Spleen (tissue), 11 donors: ENCODE data around the gene TWF2. TPM values are rescaled to one million over a fixed set of nuclear protein-coding genes. Genes with fewer than 3 reads are reported as not detected.
A peak's percentile ranks its signal among the peaks of the same experiment; 100 is the strongest.

Source experiments
- DNase-seq: peaks from one replicate; pipeline ENCODE4 v3.0.0-alpha.2; 2020
- H3K27ac ChIP-seq, 8 donors: fragments of 200-600 bp; sonication (generic) in 7 of 8; 1 replicate in 4 of 8; 2 replicates in 4 of 8; pipeline versions ENCODE4 v1.5.0 to v1.8.0; 2016 to 2021; ENCODE audit warnings: inconsistent platforms in 4 of 8, mild to moderate bottlenecking in 4 of 8, moderate library complexity in 1 of 8
- H3K27me3 ChIP-seq, 7 donors: fragments of 200-600 bp; sonication (generic) in 6 of 7; replicated peaks in 1 of 7; 1 replicate in 4 of 7; 2 replicates in 3 of 7; pipeline versions ENCODE4 v1.5.0 to v1.8.0; 2016 to 2021; ENCODE audit warnings: inconsistent platforms in 3 of 7, mild to moderate bottlenecking in 1 of 7
- H3K36me3 ChIP-seq, 6 donors: fragments of 200-600 bp; sonication (generic) in 5 of 6; 1 replicate in 4 of 6; 2 replicates in 2 of 6; pipeline versions ENCODE4 v1.5.0 to v1.8.0; 2016 to 2021; ENCODE audit warnings: inconsistent platforms in 2 of 6
- H3K4me1 ChIP-seq, 6 donors: fragments of 200-600 bp; sonication (generic) in 5 of 6; 1 replicate in 3 of 6; 2 replicates in 3 of 6; pipeline versions ENCODE4 v1.5.0 to v1.8.0; 2016 to 2021; ENCODE audit warnings: inconsistent platforms in 3 of 6
- H3K4me3 ChIP-seq, 8 donors: fragments of 200-600 bp; sonication (generic) in 7 of 8; 1 replicate in 4 of 8; 2 replicates in 4 of 8; pipeline versions ENCODE4 v1.5.0 to v1.8.0; 2016 to 2021; ENCODE audit warnings: inconsistent platforms in 4 of 8, mild to moderate bottlenecking in 4 of 8, moderate library complexity in 2 of 8
- H3K9me3 ChIP-seq, 8 donors: fragments of 200-600 bp; sonication (generic) in 7 of 8; 1 replicate in 4 of 8; 2 replicates in 4 of 8; pipeline versions ENCODE4 v1.5.0 to v1.8.0; 2016 to 2021; ENCODE audit warnings: inconsistent platforms in 4 of 8
- POLR2A ChIP-seq, 3 donors: fragments of 450-650 bp; IDR thresholded peaks; one replicate each; pipeline ENCODE4 v1.5.1; 2017; ENCODE audit warnings: antibody characterized with exemption in 3 of 3, mild to moderate bottlenecking in 1 of 3
- POLR2AphosphoS5 ChIP-seq, 3 donors: sonication (generic); formaldehyde crosslinking; IDR thresholded peaks; one replicate each; pipeline ENCODE4 v1.5.1; 2017; ENCODE audit warnings: antibody characterized with exemption in 3 of 3
- WGBS, 5 donors: extraction: QIAGEN DNeasy Blood & Tissue Kit in 3 of 5; methylation state at CpG; one replicate each; pipeline versions ENCODE4 v1.1.5 to v1.1.7; 2013 to 2018; 5-methylcytosine and 5-hydroxymethylcytosine counted together
- intact Hi-C: fragments of 100-400 bp; cut with DNase I; formaldehyde crosslinking; loops from one replicate; pipeline ENCODE4 v1.15.0; 2023; ENCODE audit warnings: low total_unique reads
- polyA plus RNA-seq, 3 donors: library from polyadenylated mRNA; stranded (reverse); fragments of 200-250 nt; gene quantifications; one replicate each; pipeline ENCODE4 v1.2.1, GENCODE V29; 2013
- total RNA-seq, 7 donors: library from RNA; depleted of rRNA in 3 of 7; stranded (reverse); fragments of >200 nt in 3 of 7; fragmentation: NEBNext Ultra II Directional in 4 of 7; extraction: Animal tissue kit (Norgen Biotek cat#: 25700) in 4 of 7; gene quantifications; one replicate each; pipeline versions ENCODE4 v1.1.0 to v1.2.1, GENCODE V29; 2016 to 2021
- TF ChIP-seq, protein P1 (sequence below), 11 experiments: fragments of 200-600 bp in 7 of 11; fragments of 450-650 bp in 4 of 11; sonication (generic) in 4 of 11; IDR thresholded peaks in 8 of 11; conservative IDR thresholded peaks in 3 of 11; 1 replicate in 7 of 11; 2 replicates in 4 of 11; pipeline versions ENCODE4 v1.4.0 to v1.8.0; 2016 to 2021; ENCODE audit warnings: antibody characterized with exemption in 11 of 11, inconsistent platforms in 4 of 11, mild to moderate bottlenecking in 1 of 11
- donor health status: healthy with polysubstance abuse.
- donor health status: DM: no; HTN: no; CAD: no; lungs with moderate emphysema.
- donor health status: DM: no; HTN: no; CAD: no.
- donor health status: Bipolar disorder and iron deficiency.
- donor health status: healthy.
- donor health status: DM: no; HTN: no; CAD: no.
- donor health status: DM: yes; HTN: yes; CAD: no.

TWF2 gene
- total and polyA plus RNA-seq, 10 donors = 47.3 to 109 (median 68.0) TPM

DNA sequence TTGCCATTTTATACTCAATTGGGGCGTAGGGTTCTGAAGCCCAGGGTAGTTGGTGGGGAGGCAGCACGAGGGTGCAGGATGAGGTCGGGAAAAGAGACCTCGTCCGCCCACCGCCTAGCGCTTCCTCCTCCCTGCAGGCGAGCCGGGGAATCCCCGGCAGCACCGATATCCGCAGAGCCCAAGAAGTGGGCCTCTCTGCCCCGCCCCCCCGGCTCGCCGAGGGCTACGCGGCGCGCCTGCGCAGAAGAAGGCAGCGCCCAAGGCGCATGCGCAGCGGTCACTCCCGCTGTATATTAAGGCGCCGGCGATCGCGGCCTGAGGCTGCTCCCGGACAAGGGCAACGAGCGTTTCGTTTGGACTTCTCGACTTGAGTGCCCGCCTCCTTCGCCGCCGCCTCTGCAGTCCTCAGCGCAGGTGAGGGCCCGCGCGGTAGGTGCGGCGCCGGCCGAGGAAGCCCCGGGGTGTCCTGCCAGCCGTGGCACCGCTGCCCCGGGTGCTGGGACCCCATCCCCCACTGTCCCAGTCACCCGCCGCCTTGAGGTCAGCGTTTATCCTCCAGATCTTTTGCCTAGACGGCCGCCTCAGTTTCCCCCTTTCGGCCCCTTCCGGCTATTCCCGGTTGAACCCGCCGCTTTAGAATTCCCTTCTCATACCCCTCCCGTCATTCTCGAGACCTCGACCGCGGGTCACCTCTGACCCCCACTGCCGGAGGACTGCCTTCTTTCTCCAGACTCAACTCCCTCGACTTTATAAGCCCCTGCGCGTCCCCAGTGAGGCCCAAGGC, 40.9 kb downstream of the TWF2 start, which contains the start of gene ALAS1:
Gene ALAS1 (plus strand): TSS at position 319 of the 784 bp plus-strand sequence. CDS start 1,082 bp downstream, outside the sequence.
- intact Hi-C loops = no loop called here
- Histone ChIP-seq H3K4me1 (peaks cover 50 to 90% (median 76%) of the 10 kb centered on the region in 6 donors), H3K36me3 (peaks cover 2 to 39% (median 10%) of the 10 kb centered on the region in 6 donors), H3K4me3 (peak within 1 kb of the TSS; percentile 63 to 100 (median 90)), H3K27ac (peak within 1 kb of the TSS; percentile 82 to 93 (median 90)), H3K27me3 (no peaks in the 10 kb centered on the region), H3K9me3 (no peaks in the 10 kb centered on the region)
- TF ChIP-seq POLR2A (IDR thresholded peaks at IDR 0.05) = peak in 2 of 3 donors; percentile 30 to 74
- peak; percentile 94 to 96 (median 95) for TF ChIP-seq POLR2AphosphoS5 (IDR thresholded peaks at IDR 0.05)
- TF ChIP-seq, protein P1, sequence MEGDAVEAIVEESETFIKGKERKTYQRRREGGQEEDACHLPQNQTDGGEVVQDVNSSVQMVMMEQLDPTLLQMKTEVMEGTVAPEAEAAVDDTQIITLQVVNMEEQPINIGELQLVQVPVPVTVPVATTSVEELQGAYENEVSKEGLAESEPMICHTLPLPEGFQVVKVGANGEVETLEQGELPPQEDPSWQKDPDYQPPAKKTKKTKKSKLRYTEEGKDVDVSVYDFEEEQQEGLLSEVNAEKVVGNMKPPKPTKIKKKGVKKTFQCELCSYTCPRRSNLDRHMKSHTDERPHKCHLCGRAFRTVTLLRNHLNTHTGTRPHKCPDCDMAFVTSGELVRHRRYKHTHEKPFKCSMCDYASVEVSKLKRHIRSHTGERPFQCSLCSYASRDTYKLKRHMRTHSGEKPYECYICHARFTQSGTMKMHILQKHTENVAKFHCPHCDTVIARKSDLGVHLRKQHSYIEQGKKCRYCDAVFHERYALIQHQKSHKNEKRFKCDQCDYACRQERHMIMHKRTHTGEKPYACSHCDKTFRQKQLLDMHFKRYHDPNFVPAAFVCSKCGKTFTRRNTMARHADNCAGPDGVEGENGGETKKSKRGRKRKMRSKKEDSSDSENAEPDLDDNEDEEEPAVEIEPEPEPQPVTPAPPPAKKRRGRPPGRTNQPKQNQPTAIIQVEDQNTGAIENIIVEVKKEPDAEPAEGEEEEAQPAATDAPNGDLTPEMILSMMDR (IDR thresholded peaks at IDR 0.05 in 8 of 11, conservative IDR thresholded peaks at IDR 0.05 in 3 of 11) = peak in 9 of 11 experiments; percentile 18 to 55 (median 38)
- peak; percentile 98 for DNase-seq
- 0 to 1% (median 1%) methylated on average over 35 to 71 of the region's 71 CpGs for WGBS, 5 donors

DNA sequence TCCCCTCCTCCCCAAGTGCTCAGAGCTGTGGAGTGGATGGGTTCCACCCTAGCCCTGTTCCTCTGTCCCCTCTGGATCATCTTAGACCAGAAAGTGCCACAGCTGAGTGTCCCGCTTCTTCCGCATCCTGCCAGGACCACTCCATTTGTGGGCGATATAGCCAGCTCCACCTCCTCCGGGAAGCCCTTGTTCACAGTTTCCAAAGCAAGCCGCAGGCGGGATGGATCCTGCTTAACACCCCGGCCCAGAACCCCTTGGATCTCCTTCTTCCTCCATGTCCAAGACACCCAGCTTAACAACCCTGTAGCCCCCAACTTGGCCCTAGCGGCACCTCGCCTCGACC, 41.5 kb downstream of the TWF2 start:
- TF ChIP-seq POLR2AphosphoS5 (IDR thresholded peaks at IDR 0.05) = no peak
- TF ChIP-seq, protein P1 (IDR thresholded peaks at IDR 0.05 in 8 of 11, conservative IDR thresholded peaks at IDR 0.05 in 3 of 11) = peak in 1 of 11 experiments; percentile 9
- Histone ChIP-seq H3K4me1 (peaks cover 44 to 85% (median 72%) of the 10 kb centered on the region in 6 donors), H3K27ac (peak overlapping the region; percentile 82 to 93 (median 90)), H3K36me3 (peaks cover 0 to 33% (median 5%) of the 10 kb centered on the region in 6 donors), H3K4me3 (peak overlapping the region; percentile 63 to 100 (median 90)), H3K27me3 (no peaks in the 10 kb centered on the region), H3K9me3 (no peaks in the 10 kb centered on the region)
- intact Hi-C loops = no loop called here
- DNase-seq = no peak
- 40 to 53% (median 48%) methylated on average over 10 of the region's 10 CpGs for WGBS, 5 donors

DNA sequence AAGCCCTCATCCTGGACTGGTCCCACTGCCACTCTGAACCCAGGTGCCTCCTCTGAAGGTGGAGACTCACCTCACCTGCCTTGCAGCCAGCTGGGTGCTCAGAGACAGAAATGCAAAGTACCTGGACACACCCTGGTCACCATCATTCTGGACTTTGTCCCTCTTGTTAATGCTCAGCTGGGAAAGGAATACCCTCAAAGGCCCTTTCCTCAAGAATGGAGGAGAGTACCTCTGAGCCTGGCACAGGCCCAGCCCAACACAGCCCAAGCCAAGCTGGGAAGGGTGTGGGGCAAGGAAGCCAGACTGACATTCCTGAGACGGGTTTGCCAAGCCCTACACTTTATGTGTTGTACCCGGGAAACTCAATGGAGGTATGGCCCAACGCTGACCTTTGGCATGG, 42.0 kb downstream of the TWF2 start:
- Histone ChIP-seq H3K27ac (peak overlapping the region in 6 of 8 donors; percentile 29 to 93 (median 92)), H3K36me3 (peaks cover 0 to 28% (median 2%) of the 10 kb centered on the region in 6 donors), H3K4me1 (peaks cover 39 to 80% (median 67%) of the 10 kb centered on the region in 6 donors), H3K27me3 (no peaks in the 10 kb centered on the region), H3K4me3 (peak overlapping the region in 1 of 8 donors; percentile 93), H3K9me3 (no peaks in the 10 kb centered on the region)
- no peak for TF ChIP-seq POLR2A (IDR thresholded peaks at IDR 0.05)
- TF ChIP-seq POLR2AphosphoS5 (IDR thresholded peaks at IDR 0.05) = no peak
- TF ChIP-seq, protein P1 (IDR thresholded peaks at IDR 0.05 in 8 of 11, conservative IDR thresholded peaks at IDR 0.05 in 3 of 11) = no peak
- DNase-seq = no peak
- 60 to 88% (median 78%) methylated on average over 3 of the region's 3 CpGs for WGBS, 5 donors
- intact Hi-C loops = no loop called here

DNA sequence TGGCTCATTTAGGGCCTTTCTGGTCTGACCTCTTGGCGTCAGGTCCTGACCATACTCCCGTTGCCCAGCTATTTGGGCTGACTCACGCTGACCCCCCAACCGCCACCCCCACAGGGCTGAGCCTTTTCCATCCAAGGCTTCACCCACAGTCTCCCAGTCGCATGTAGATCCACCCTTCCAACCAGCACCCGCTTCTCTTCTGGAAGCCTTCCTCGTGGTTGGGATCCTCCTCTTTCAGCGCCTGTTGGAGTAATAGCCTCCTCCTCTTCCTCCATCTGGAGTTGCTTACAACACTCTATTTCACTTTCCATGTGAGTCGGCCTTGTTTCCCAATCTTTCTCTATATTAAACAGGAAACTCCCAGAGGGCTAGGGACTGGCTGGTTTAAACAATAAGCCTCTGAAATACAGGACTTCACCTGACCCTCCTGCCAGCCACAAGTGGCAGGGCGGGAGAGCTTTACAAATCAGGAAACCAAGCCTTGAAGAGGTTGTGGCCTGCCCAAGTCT, 43.1 kb downstream of the TWF2 start:
- TF ChIP-seq POLR2A (IDR thresholded peaks at IDR 0.05) (no peak), POLR2AphosphoS5 (IDR thresholded peaks at IDR 0.05) (no peak)
- TF ChIP-seq, protein P1 (IDR thresholded peaks at IDR 0.05 in 8 of 11, conservative IDR thresholded peaks at IDR 0.05 in 3 of 11) = no peak
- DNase-seq = no peak
- peak overlapping the region in 7 of 8 donors; percentile 28 to 93 (median 64) for H3K27ac ChIP-seq
- 39 to 64% (median 57%) methylated on average over 10 of the region's 10 CpGs for WGBS, 5 donors
- intact Hi-C loops = no loop called here
- H3K9me3 ChIP-seq = no peaks in the 10 kb centered on the region
- no peak overlapping the region for H3K4me3 ChIP-seq
- no peaks in the 10 kb centered on the region for H3K27me3 ChIP-seq
- H3K4me1 ChIP-seq = peaks cover 36 to 75% (median 58%) of the 10 kb centered on the region in 6 donors
- peaks cover 0 to 17% (median 2%) of the 10 kb centered on the region in 6 donors for H3K36me3 ChIP-seq
